H54 (cell line): Measurements from ENCODE around the gene RNF212.

Source experiments
- DNase-seq: peaks from one replicate; pipeline ENCODE4 v3.0.0; 2011; ENCODE audit warnings: low spot score, mixed read lengths; ENCODE audit not compliant: insufficient read length
- FAIRE-seq: peaks from 3 replicates; lab custom pipeline; 2011; peaks lifted over from hg19 to GRCh38; lab: Jason Lieb, UNC
- POLR2A ChIP-seq: IDR thresholded peaks from 2 replicates; pipeline ENCODE4 v1.6.1; 2011; ENCODE audit warnings: low read depth, mild to moderate bottlenecking, low read length

The RNF212 gene

GRCh38 chr4:1113311-1114009 lies at the start of gene RNF212:
Gene RNF212 (minus strand): TSS chr4:1113564. CDS start chr4:1113464, 100 bp downstream.
- FAIRE-seq (no peak), DNase-seq (no peak)
- TF ChIP-seq POLR2A: no peak

GRCh38 chr4:1160351-1160750 lies 47.0 kb upstream of the RNF212 start:
- FAIRE-seq: no peak
- no peak for DNase-seq
- TF ChIP-seq POLR2A: no peak

GRCh38 chr4:1156069-1156468 lies 42.7 kb upstream of the RNF212 start:
- no peak for TF ChIP-seq POLR2A
- FAIRE-seq (no peak), DNase-seq (no peak)

GRCh38 chr4:1155314-1155713 lies 42.0 kb upstream of the RNF212 start:
- DNase-seq (no peak), FAIRE-seq (no peak)
- TF ChIP-seq POLR2A: no peak

- DNase-seq (no peak), FAIRE-seq (no peak)
- no peak for TF ChIP-seq POLR2A
These were observed 41.3 kb upstream of the RNF212 start for GRCh38 chr4:1154523-1155182.

GRCh38 chr4:1154126-1154522 lies 40.8 kb upstream of the RNF212 start:
- FAIRE-seq: no peak
- TF ChIP-seq POLR2A: no peak

GRCh38 chr4:1153567-1154090 lies 40.3 kb upstream of the RNF212 start:
- no peak for FAIRE-seq
- no peak for TF ChIP-seq POLR2A
- no peak for DNase-seq

More at GRCh38 chr4:1154126-1154522, 40.8 kb upstream of the RNF212 start:
- no peak for DNase-seq

GRCh38 chr4:1152290-1152689 lies 38.9 kb upstream of the RNF212 start:
- DNase-seq: no peak
- TF ChIP-seq POLR2A: no peak

GRCh38 chr4:1151541-1151940 lies 38.2 kb upstream of the RNF212 start:
- no peak for DNase-seq
- FAIRE-seq: no peak
- no peak for TF ChIP-seq POLR2A

More at GRCh38 chr4:1152290-1152689, 38.9 kb upstream of the RNF212 start:
- no peak for FAIRE-seq

GRCh38 chr4:1150875-1151274 lies 37.5 kb upstream of the RNF212 start:
- DNase-seq (no peak), FAIRE-seq (no peak)
- no peak for TF ChIP-seq POLR2A

GRCh38 chr4:1139860-1140259 lies 26.5 kb upstream of the RNF212 start:
- FAIRE-seq: no peak
- no peak for TF ChIP-seq POLR2A
- no peak for DNase-seq

- FAIRE-seq (no peak), DNase-seq (no peak)
- TF ChIP-seq POLR2A: no peak
These were observed 24.5 kb upstream of the RNF212 start for GRCh38 chr4:1137850-1138249.

- FAIRE-seq: no peak
- no peak for TF ChIP-seq POLR2A
These were observed 23.9 kb upstream of the RNF212 start for GRCh38 chr4:1137063-1137776.

GRCh38 chr4:1136048-1136447 lies 22.7 kb upstream of the RNF212 start:
- no peak for TF ChIP-seq POLR2A

More at GRCh38 chr4:1137063-1137776, 23.9 kb upstream of the RNF212 start:
- DNase-seq: no peak

More at GRCh38 chr4:1136048-1136447, 22.7 kb upstream of the RNF212 start:
- no peak for DNase-seq
- FAIRE-seq: no peak
